ENCODE results near the gene ZNF398. TPM values are rescaled to one million over a fixed set of nuclear protein-coding genes. Genes with fewer than 3 reads are reported as not detected.

The ZNF398 gene
- polyA plus RNA-seq, 1 donor from 2014 or later, result 8.6 TPM

GRCh38 chr7:149133028-149133710 lies 14.1 kb upstream of the ZNF398 start:
- Histone ChIP-seq H4K20me1 (ENCODE audit: insufficient read depth) (no peaks in the 10 kb centered on the region), H3K4me3 (ENCODE audit: low read length) (no peak overlapping the region), H3K36me3 (ENCODE audit: insufficient read depth, low read length) (no peaks in the 10 kb centered on the region), H2AFZ (ENCODE audit: low read depth, low read length) (no peak overlapping the region), H3K4me2 (ENCODE audit: low read length) (no peak overlapping the region), H3K27me3 (ENCODE audit: insufficient read depth, low read depth, low read length) (no peaks in the 10 kb centered on the region), H3K9me3 (ENCODE audit: low read length) (no peaks in the 10 kb centered on the region), H3K9ac (ENCODE audit: low read length) (no peak overlapping the region), H3K79me2 (replicated peaks; ENCODE audit: insufficient read depth, low read length) (no peaks in the 10 kb centered on the region), H3F3A (ENCODE audit: insufficient read depth, low read length, poor library complexity, severe bottlenecking) (no peaks in the 10 kb centered on the region), H3K9me2 (ENCODE audit: insufficient read depth, low read length) (no peaks in the 10 kb centered on the region), H3K27ac (ENCODE audit: low read length) (no peak overlapping the region)
- TF ChIP-seq REST (IDR thresholded peaks at IDR 0.05; ENCODE audit: borderline replicate concordance) (no peak), CTCF (IDR thresholded peaks at IDR 0.05; ENCODE audit: poor library complexity, severe bottlenecking) (no peak), TAF1 (IDR thresholded peaks at IDR 0.05; ENCODE audit: low read depth) (no peak), SMC3 (conservative IDR thresholded peaks at IDR 0.05; ENCODE audit: poor library complexity) (no peak), RAD21 (conservative IDR thresholded peaks at IDR 0.05) (no peak), MXI1 (conservative IDR thresholded peaks at IDR 0.05; ENCODE audit: poor library complexity, severe bottlenecking) (no peak), EP300 (conservative IDR thresholded peaks at IDR 0.05; ENCODE audit: poor library complexity, severe bottlenecking) (no peak), EZH2 (IDR thresholded peaks at IDR 0.05; ENCODE audit: borderline replicate concordance, insufficient read depth, low read length, poor library complexity, severe bottlenecking) (no peak), POLR2AphosphoS5 (IDR thresholded peaks at IDR 0.05) (no peak)

- no peak overlapping the region for H3K4me2 ChIP-seq (ENCODE audit: low read length)
- no peaks in the 10 kb centered on the region for H3K9me2 ChIP-seq (ENCODE audit: insufficient read depth, low read length)
- H3K36me3 ChIP-seq (ENCODE audit: insufficient read depth, low read length), result no peaks in the 10 kb centered on the region
- no peaks in the 10 kb centered on the region for H3K79me2 ChIP-seq (replicated peaks; ENCODE audit: insufficient read depth, low read length)
- no peaks in the 10 kb centered on the region for H4K20me1 ChIP-seq (ENCODE audit: insufficient read depth)
- no peak overlapping the region for H3K4me3 ChIP-seq (ENCODE audit: low read length)
- TF ChIP-seq EP300 (conservative IDR thresholded peaks at IDR 0.05; ENCODE audit: poor library complexity, severe bottlenecking) (no peak), MXI1 (conservative IDR thresholded peaks at IDR 0.05; ENCODE audit: poor library complexity, severe bottlenecking) (no peak), EZH2 (IDR thresholded peaks at IDR 0.05; ENCODE audit: borderline replicate concordance, insufficient read depth, low read length, poor library complexity, severe bottlenecking) (no peak), RAD21 (conservative IDR thresholded peaks at IDR 0.05) (no peak), REST (IDR thresholded peaks at IDR 0.05; ENCODE audit: borderline replicate concordance) (no peak), CTCF (IDR thresholded peaks at IDR 0.05; ENCODE audit: poor library complexity, severe bottlenecking) (no peak), SMC3 (conservative IDR thresholded peaks at IDR 0.05; ENCODE audit: poor library complexity) (no peak)
- no peaks in the 10 kb centered on the region for H3K9me3 ChIP-seq (ENCODE audit: low read length)
- H2AFZ ChIP-seq (ENCODE audit: low read depth, low read length), result no peak overlapping the region
- H3F3A ChIP-seq (ENCODE audit: insufficient read depth, low read length, poor library complexity, severe bottlenecking), result no peaks in the 10 kb centered on the region
- H3K9ac ChIP-seq (ENCODE audit: low read length), result no peak overlapping the region
- H3K27ac ChIP-seq (ENCODE audit: low read length), result no peak overlapping the region
- no peaks in the 10 kb centered on the region for H3K27me3 ChIP-seq (ENCODE audit: insufficient read depth, low read depth, low read length)
Measured at GRCh38 chr7:149136118-149136517, 11.1 kb upstream of the ZNF398 start.
